Lower leg skin (tissue), 4 donors: ENCODE data around the gene LGALS7. TPM values are rescaled to one million over a fixed set of nuclear protein-coding genes. Genes with fewer than 3 reads are reported as not detected.
"Not testable (repeated sequence)": the region's sequence is repeated elsewhere in the genome, so short reads cannot be mapped to it uniquely, and the experiment has no call there.

ENCODE experiments used
- DNase-seq, 2 donors: peaks; one replicate each; pipeline ENCODE4 v3.0.0-alpha.2; 2019; ENCODE audit warnings: low spot score in 2 of 2
- H3K4me3 ChIP-seq: fragments of 200-600 bp; sonication (generic); 2 replicates; pipeline ENCODE4 v1.5.1; 2017; ENCODE audit warnings: mild to moderate bottlenecking, low read depth; ENCODE audit not compliant: poor library complexity, severe bottlenecking
- CTCF ChIP-seq, 3 donors: fragments of 450-650 bp; IDR thresholded peaks; one replicate each; pipeline ENCODE4 v1.5.1; 2016; ENCODE audit warnings: antibody characterized with exemption in 3 of 3, mild to moderate bottlenecking in 3 of 3, moderate library complexity in 2 of 3
- POLR2A ChIP-seq, 2 donors: fragments of 450-650 bp; IDR thresholded peaks; one replicate each; pipeline ENCODE4 v1.6.1; 2016 to 2017; ENCODE audit warnings: antibody characterized with exemption in 2 of 2, mild to moderate bottlenecking in 1 of 2, moderate library complexity in 1 of 2
- WGBS, 2 donors: methylation state at CpG; one replicate each; pipeline ENCODE4 v1.1.5; 2018; 5-methylcytosine and 5-hydroxymethylcytosine counted together
- intact Hi-C: fragments of 100-400 bp; cut with DNase I; formaldehyde crosslinking; loops from one replicate; pipeline ENCODE4 v1.15.0; 2023; ENCODE audit warnings: low total_unique reads
- total RNA-seq, 4 donors: library from RNA; depleted of rRNA; stranded (reverse); fragments of >200 nt; gene quantifications; one replicate each; pipeline ENCODE4 v1.1.0, GENCODE V29; 2016

LGALS7 gene
- total RNA-seq, 4 donors from 2014 or later = 36.0 to 1,062 (median 348) TPM

- no peak overlapping the region for H3K4me3 ChIP-seq
- intact Hi-C loops = no loop called here
- no peak for DNase-seq
- 99 to 100% methylated on average over 2 of the region's 2 CpGs for WGBS, 2 donors
- no peak for TF ChIP-seq CTCF (IDR thresholded peaks at IDR 0.05)
- no peak for TF ChIP-seq POLR2A (IDR thresholded peaks at IDR 0.05)
These were observed 8.1 kb downstream of the LGALS7 start for GRCh38 chr19:38765214-38765613.

- intact Hi-C loops = no loop called here
- H3K4me3 ChIP-seq = no peak overlapping the region
- TF ChIP-seq CTCF (IDR thresholded peaks at IDR 0.05) (no peak), POLR2A (IDR thresholded peaks at IDR 0.05) (no peak)
- WGBS, 2 donors = 92 to 95% methylated on average over 3 of the region's 3 CpGs
- DNase-seq = no peak
These were observed 9.5 kb downstream of the LGALS7 start for GRCh38 chr19:38763795-38764220.

DNA sequence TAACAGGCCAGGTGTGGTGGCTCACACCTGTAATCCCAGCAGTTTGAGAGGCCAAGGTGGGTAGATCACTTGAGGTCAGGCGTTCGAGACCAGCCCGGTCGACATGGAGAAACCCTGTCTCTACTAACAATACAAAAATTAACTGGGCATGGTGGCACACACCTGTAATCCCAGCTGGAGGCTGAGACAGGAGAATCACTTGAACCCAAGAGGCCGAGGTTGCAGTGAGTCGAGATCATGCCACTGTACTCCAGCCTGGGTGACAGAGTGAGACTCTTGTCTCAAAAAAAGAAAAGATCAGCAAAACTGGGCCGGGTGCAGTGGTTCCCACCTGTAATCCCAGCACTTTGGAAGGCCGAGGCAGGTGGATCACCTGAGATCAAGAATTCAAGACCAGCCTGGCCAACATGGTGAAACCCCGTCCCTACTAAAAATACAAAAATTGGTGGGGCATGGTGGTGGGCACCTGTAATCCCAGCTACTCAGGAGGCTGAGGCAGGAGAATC is 11.4 kb downstream of the LGALS7 start:
- H3K4me3 ChIP-seq, DNase-seq, intact Hi-C loops: not testable (repeated sequence)
- WGBS, 2 donors = 93 to 96% methylated on average over 9 of the region's 9 CpGs

DNA sequence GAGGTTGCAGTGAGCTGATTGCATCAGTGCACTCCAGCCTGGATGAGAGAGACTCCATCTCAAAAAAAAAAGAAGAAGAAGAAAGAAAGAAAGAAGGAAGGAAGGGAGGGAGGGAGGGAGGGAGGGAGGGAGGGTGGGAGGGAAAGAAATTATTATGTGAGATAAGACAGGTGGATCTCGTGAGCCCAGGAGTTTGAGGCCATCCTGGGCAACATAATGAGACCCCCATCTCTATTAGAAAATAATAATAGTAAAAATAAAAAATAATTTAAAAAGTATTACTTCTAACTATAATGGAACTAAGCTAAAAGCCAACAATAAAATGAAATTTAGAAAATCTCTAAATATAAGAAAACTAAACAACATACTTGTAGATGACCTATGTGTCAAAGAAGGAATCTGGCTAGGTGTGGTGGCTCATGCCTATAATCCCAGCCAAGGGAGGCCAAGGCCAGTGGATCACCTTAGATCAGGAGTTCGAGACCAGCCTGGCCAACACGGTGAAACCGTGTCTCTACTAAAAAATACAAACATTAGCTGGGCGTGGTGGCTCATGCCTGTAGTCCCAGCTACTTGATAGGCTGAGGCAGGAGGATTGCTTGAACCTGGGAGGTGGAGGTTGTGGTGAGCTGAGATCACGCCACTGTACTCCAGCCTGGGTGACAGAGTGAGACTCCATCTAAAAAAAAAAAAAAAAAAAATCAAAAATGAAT is 12.4 kb downstream of the LGALS7 start:
- H3K4me3 ChIP-seq, DNase-seq, intact Hi-C loops: not testable (repeated sequence)
- WGBS, 2 donors = 70 to 87% methylated on average over 6 of the region's 6 CpGs

DNA sequence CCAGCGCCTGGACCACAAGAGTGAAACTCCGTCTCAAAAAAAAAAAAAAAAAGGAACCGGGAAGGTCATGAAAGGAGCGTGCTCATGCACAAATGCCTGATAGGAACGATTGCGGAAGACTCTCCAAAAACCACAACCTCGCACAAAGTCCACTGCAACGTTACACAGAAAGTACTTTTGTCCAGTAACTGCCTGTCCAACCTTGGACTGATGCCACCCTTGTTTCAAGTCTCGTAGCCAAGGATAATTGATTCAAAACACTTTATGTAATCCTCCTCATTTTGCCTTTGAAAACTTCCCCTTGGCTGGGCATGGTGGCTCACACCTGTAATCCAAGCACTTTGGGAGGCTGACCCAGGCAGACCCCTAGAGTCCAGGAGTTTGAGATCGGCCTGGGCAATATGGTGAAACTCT is 13.7 kb downstream of the LGALS7 start:
- intact Hi-C loops = no loop called here
- TF ChIP-seq CTCF (IDR thresholded peaks at IDR 0.05) = no peak
- TF ChIP-seq POLR2A (IDR thresholded peaks at IDR 0.05) = no peak
- DNase-seq = no peak
- 69 to 77% methylated on average over 10 of the region's 10 CpGs for WGBS, 2 donors
- no peak overlapping the region for H3K4me3 ChIP-seq

- 86% methylated on average over 1 of the region's 2 CpGs; no CpG with 5 or more reads in 1 of the 2 donors for WGBS, 2 donors
- intact Hi-C loops, DNase-seq, H3K4me3 ChIP-seq: not testable (repeated sequence)
These were observed 19.1 kb downstream of the LGALS7 start for GRCh38 chr19:38754196-38754595.

- intact Hi-C loops, H3K4me3 ChIP-seq, DNase-seq: not testable (repeated sequence)
- 75 to 91% methylated on average over 3 of the region's 3 CpGs for WGBS, 2 donors
These were observed 19.5 kb downstream of the LGALS7 start for GRCh38 chr19:38753783-38754182.

DNA sequence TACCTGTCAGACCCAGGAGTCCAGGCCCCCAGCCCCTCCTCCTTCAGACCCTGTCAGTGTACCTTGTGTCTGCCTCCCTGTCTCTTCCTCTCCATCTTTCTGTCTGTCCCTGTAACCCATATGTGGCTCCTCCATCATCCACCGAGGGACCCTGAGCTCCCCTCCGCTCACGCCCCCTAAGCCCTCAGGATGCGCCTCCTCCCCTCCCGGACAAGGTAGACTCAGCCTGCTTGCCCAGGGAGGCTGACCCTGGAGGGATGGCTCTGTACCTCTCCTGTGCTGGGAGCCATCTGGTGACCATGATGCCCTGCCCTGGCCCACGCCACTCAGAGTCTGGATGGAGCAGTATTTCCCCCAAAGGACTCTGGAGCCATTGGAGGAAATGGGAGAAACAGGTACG is 28.0 kb downstream of the LGALS7 start:
- intact Hi-C loops = no loop called here
- TF ChIP-seq CTCF (IDR thresholded peaks at IDR 0.05) = no peak
- no peak for TF ChIP-seq POLR2A (IDR thresholded peaks at IDR 0.05)
- no peak overlapping the region for H3K4me3 ChIP-seq
- DNase-seq = no peak
- WGBS, 2 donors = 84 to 86% methylated on average over 6 to 7 of the region's 7 CpGs
